ENCODE measurements around the gene LTBR.

Gene LTBR

DNA sequence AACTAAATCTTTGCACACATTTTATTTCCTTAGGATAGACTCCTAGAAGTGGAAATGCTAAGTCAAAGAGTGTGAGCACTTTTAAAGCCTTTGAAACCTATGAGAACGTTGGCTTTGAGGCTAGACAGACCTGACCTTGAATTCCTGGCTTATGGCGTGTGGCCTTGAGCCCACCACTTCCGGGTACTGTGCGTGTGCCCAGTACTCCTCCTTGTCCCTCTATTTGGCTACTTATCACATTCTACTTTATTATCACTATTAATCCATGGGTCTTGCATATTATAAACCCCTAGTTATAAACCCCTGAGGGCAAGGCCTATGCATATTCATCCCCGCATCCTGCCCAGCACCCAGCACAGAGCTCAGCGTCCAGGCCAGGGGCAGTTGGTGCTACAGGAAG is 34.8 kb downstream of the LTBR start:
- no peak for DNase-seq (ENCODE audit: low read depth in 2 of 2)
- no peak overlapping the region for H3K4me3 ChIP-seq (replicated peaks in 1 of 2; ENCODE audit: low read depth in 2 of 2, low read length in 2 of 2)
- TF ChIP-seq, protein P1, sequence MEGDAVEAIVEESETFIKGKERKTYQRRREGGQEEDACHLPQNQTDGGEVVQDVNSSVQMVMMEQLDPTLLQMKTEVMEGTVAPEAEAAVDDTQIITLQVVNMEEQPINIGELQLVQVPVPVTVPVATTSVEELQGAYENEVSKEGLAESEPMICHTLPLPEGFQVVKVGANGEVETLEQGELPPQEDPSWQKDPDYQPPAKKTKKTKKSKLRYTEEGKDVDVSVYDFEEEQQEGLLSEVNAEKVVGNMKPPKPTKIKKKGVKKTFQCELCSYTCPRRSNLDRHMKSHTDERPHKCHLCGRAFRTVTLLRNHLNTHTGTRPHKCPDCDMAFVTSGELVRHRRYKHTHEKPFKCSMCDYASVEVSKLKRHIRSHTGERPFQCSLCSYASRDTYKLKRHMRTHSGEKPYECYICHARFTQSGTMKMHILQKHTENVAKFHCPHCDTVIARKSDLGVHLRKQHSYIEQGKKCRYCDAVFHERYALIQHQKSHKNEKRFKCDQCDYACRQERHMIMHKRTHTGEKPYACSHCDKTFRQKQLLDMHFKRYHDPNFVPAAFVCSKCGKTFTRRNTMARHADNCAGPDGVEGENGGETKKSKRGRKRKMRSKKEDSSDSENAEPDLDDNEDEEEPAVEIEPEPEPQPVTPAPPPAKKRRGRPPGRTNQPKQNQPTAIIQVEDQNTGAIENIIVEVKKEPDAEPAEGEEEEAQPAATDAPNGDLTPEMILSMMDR (IDR thresholded peaks at IDR 0.05; ENCODE audit: low read depth, low read length), result no peak

DNA sequence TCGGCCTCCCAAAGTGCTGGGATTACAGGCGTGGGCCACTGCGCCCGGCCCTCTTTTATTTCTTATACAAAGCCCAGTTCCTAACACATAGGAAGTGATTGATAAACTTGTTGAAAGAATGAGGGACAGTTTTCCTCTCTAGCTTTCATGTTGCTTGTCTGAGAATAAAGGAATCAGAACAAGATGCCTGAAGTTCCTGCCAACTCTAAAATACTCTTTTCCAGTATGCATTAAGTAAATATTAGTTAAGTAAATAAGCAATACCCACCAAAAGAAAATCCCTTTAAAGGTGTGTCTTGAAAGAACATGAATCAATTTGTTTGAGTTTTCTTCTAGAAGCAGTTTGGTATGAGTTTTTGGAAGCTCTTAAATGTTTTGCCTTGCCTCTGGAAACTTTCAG is 36.4 kb downstream of the LTBR start:
- no peak overlapping the region for H3K4me3 ChIP-seq (replicated peaks in 1 of 2; ENCODE audit: low read depth in 2 of 2, low read length in 2 of 2)
- TF ChIP-seq, protein P1 (IDR thresholded peaks at IDR 0.05; ENCODE audit: low read depth, low read length), result no peak
- no peak for DNase-seq (ENCODE audit: low read depth in 2 of 2)

DNA sequence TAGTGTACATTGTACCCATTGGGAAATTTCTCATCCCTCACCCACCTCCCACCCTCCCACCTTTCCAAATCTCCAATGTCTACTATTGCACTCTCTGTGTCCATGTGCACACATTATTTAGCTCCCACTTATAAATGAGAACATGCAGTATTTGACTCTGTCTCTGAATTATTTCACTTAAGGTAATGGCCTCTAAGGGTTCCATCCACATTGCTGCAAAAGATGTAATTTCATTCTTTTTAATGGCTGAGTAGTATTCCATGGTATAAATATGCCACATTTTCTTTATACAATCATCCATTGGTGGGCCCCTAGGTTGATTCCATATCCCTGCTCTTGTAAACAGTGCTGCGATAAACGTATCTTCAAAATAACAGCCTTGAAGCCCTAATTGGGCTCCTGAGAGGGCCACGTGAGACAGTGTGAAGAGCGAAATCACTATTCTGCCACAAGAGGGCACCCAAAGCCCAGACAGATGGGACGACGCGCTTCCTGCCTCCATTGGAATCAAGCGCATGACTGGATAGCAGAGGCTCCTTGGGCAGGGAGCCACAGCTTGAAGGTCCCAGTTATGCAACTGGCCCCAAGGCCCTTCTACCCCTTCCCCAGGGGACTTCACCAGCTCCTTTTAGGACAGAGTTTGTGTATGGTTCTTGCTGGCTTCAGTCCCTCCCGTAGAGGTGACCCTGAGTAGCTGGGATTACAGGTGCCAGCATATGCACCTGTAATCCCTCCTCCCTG is 39.5 kb downstream of the LTBR start:
- peak; percentile 96 for DNase-seq (ENCODE audit: low read depth in 2 of 2)
- TF ChIP-seq, protein P1 (IDR thresholded peaks at IDR 0.05; ENCODE audit: low read depth, low read length), result peak; percentile 78
- no peak overlapping the region for H3K4me3 ChIP-seq (replicated peaks in 1 of 2; ENCODE audit: low read depth in 2 of 2, low read length in 2 of 2)

DNA sequence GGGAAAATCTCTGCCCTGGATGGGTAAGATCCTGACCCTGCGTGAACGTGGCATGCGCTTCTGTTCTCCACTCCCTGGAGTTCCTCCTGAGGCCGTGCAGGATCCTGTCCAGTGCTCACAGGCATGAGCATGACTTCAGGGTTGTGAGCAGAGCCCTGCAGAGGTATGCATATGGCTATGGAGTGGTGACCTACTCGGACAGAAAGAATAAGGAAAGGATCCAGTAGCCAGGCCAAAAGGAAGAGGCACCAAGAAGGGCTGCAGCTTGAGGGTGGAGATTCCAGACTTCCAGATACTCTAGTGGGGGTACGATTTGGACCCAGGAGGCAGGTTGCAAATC is 40.0 kb downstream of the LTBR start:
- no peak overlapping the region for H3K4me3 ChIP-seq (replicated peaks in 1 of 2; ENCODE audit: low read depth in 2 of 2, low read length in 2 of 2)
- TF ChIP-seq, protein P1 (IDR thresholded peaks at IDR 0.05; ENCODE audit: low read depth, low read length), result no peak
- no peak for DNase-seq (ENCODE audit: low read depth in 2 of 2)

DNA sequence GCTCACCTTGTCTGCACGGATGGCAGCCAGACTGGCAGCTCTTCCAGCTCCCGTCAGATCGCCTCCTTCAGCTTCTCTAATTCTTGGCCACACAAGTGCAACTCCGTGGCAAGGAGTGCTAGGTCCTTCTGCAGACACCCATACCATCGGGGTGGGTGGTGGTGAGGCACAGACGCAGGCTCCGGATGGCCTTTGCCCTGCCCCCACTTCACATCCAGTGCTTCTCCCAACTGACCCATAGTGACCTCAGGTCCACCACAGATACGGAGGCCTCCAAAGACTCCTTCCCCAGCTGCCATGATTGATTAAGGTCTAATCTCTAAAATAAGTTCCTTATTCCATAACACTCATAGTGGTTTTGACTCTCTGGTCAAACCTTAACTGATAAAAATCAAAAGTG is 40.9 kb downstream of the LTBR start:
- H3K4me3 ChIP-seq (replicated peaks in 1 of 2; ENCODE audit: low read depth in 2 of 2, low read length in 2 of 2), result no peak overlapping the region
- TF ChIP-seq, protein P1 (IDR thresholded peaks at IDR 0.05; ENCODE audit: low read depth, low read length), result no peak
- DNase-seq (ENCODE audit: low read depth in 2 of 2), result no peak

DNA sequence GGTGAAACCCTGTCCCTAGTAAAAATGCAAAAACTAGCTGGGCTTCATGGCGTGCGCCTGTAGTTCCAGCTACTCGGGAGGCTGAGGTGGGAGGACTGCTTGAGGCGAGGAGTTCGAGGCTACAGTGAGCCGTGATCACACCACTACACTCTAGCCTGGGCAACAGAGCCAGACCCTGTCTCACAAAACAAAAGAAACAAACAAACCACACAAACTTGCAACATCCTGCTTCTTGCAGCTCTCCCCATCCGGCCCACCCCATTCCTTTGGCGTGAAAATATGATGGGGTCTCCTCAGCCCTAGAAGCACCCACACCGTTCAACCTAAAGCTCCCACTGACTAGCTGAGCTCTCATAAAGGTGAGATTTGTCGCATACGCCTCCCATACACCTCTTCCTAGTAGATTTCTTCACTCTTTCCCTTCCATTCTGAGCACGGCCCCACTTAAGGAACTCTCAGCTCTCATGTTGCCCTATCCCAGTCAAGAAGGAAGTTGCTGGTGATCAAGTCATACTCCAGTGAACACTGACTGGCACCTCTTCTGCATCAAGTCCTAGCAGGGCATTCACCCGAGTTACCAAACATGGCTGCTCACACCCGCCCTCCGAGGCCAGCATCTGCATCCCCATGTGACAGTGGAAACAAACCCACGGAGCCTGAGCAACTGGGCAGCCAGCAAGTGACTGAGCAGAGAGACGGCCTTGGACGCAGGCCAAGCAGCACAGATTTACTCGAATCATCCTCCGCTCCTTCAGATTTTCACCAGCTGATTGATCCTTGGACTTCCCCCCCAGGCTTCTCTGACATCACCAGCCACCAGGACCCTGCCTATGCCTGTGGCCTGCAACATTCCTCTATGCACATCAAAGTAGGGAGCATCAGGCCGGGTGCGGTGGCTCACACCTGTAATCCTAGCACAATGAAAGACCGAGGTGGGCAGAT is 41.9 kb downstream of the LTBR start:
- no peak for DNase-seq (ENCODE audit: low read depth in 2 of 2)
- TF ChIP-seq, protein P1 (IDR thresholded peaks at IDR 0.05; ENCODE audit: low read depth, low read length), result no peak
- no peak overlapping the region for H3K4me3 ChIP-seq (replicated peaks in 1 of 2; ENCODE audit: low read depth in 2 of 2, low read length in 2 of 2)
